Activated T-cell treated with anti-CD3 and anti-CD28 coated beads for 24 hours (primary cell): ENCODE results near the gene ROPN1.
"Not testable (repeated sequence)": the region's sequence is repeated elsewhere in the genome, so short reads cannot be mapped to it uniquely, and the experiment has no call there.

Experiments
- DNase-seq: peaks from one replicate; pipeline ENCODE4 v3.0.0-alpha.2; 2020; ENCODE audit warnings: low read depth

Gene ROPN1

DNA sequence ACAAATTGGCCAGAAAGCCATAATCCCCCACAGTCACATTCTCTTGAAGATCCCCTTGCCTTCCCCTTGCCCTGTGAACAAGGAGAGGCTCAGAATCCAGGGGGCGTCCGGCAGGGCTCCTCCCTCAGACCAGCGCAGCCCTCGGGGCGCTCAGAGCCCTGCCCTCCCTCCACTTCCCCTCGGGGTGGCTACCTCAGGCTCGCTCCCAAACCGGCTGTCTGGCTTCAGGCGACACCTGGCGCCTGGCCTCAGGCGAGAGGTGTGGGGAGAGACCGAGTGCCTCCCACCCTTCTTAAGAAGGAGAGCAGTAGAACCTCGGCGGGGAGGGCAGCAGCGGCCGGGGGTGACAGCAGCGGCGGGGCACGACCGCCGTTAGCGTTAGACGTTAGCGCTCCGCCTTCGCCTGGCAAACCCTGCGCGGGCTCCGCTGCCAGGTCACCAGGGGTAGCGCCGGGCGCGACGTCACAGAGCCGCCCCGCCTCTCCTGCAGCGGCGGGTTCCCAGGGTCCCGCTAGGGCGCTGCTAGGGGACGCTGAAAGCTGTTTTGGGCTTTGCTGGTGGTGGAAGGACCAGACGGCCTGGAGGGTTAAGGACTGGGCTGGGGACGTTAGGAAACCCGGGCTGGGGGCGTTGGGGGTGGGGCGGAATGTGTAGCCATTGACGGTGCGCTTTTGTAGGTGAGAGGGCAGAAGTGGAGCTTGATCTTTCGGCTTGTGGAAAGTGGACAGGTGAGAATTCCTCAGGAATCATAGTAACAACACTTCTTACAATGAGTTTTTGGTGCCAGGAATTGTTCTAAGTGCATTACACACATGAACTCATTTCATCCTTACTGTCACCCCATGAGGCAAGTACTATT lies at the start of gene ROPN1:
Gene ROPN1, minus strand, starts transcription at position 395 of the 859 bp plus-strand sequence. CDS start 11,643 bp downstream, outside the sequence.
- DNase-seq, result not testable (repeated sequence)

DNA sequence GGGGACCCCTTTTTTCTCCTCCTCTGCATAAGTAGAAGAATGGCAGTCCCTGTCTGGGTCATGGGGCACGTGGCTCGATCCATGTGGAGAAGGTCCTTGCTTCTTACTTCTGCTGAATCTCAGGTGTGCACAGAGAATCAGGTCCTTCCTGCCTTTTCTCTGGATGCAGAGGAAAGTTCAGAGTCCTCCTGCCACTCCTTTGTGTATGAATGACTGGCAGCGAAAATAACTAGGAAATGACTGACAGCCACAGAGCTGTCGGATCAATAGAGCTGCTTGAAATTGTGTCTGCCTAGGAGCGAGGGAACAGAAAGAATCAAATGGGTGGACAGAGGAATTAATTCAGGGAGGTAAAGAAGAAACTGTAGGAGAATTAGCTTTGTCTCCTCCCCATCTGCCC lies 49.6 kb upstream of the ROPN1 start:
- DNase-seq, result no peak

DNA sequence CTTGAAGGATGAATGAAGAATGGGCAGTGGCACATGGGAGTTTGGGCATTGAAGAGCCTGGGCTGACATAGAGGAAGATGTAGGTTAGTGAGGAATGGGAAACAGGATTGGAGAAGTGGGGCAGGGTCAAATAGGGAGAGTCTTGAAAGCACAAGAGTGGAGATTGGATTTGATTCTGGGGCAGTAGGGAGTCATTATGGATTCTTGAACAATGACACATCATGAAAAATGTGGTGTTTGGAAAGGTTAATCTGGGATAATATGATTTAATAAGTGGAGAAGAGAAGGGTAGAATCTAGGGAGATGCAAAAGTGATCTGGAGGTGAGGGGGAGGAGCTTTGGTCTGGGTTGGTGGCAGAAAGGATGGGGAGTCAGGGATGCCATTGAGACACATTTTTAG lies 45.4 kb upstream of the ROPN1 start:
- DNase-seq, result no peak

DNA sequence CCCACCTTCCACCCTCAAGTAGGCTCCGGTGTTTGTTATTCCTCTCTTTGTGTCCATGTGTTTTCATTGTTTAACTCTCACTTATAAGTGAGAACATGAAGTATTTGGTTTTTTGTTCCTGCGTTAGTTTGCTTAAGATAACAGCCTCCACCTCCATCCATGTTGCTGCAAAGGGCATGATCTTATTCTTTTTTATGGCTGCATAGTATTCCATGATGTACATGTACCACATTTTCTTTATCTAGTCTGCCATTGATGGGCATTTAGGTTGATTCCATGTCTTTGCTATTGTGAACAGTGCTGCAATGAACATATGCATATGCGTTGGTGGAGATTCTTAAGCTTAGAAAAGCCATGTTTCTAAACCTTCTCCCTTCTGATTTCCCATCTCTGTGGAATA lies 44.3 kb upstream of the ROPN1 start:
- DNase-seq, result not testable (repeated sequence)

DNA sequence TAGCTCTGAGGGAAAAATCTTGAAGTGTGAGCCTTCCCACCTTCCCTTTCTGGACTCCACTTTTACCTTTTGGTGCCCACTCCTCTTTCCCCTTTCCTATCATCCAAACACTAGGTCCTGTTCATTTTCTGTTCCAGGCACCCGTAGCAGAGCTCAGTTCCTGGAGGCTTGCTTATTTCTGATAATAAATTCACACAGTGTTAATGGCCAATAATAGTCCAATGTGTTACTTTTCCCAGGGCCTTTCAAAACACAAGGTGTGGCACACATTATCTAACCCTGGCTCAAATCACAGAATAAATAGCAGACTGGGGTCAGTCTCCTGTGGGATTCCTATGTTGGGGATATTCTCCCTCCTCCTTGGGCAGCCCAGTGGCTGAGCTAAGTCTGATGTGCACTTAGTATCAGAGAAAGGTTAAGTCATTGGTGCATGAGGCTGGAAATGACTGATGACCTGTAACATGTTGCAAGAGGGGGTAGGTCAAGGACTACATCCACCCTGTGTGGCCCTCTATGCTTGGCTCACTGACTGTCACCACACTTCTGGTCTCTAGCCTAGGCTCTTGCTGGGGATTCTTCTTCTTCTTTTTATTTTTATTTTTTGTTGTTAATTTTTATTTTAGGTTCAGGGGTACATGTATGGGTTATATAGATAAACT lies 43.7 kb upstream of the ROPN1 start:
- DNase-seq, result no peak

DNA sequence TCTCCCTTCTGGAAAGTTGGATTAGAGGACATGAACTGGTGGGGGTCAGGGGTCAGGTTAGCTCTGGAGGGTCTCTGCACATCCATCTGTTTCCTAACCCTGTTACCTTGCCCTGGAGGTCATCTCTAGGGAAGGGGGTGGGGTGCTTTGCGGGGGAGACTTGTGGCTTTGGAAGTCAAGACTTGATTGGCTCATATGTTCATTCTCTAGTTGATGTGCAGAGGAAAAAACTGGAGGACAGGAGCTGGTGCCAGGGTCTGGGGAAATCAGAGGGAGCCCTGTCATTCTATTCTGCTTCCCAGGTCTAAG lies 42.9 kb upstream of the ROPN1 start:
- no peak for DNase-seq

DNA sequence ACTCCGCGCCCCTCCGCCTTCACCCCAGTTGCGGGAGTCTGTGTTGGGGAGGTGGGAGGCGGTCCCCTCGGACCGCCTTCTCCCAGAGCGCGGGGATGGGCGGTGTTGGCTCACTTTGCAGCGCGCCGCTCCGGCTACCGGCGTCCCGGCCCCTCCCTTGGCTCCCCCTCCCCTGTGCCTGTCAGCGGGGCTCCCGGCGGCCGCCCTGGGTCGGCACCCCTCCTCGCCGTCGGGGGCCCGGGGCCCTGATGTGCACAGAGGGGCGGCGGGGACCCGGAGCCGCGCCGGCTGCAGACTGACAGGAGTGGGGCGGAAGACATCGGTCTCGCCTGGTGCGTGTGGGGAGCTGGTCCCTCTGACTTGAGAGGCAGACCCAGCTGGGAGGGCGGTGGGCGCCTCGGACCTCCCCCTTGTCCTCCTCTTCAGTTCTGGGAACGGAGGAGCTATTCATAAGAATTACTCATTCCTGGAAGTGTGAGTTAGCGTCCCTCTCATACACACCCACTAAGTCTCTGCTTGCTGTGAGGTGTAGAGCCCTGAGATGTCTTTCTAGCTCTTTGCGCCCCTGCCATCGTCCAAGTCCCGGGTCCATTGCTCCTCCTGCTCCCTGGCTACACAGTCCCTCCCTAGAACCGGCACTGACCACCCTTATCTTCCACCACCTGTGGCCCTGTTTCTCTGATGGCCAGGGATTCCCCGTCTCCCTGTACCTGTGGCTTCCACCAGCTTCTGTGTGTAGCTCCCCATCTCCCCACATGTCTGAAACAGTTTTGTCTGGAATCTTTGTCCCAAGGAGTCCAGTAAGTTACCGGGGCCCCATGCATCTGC lies 42.3 kb upstream of the ROPN1 start:
- DNase-seq, result no peak

DNA sequence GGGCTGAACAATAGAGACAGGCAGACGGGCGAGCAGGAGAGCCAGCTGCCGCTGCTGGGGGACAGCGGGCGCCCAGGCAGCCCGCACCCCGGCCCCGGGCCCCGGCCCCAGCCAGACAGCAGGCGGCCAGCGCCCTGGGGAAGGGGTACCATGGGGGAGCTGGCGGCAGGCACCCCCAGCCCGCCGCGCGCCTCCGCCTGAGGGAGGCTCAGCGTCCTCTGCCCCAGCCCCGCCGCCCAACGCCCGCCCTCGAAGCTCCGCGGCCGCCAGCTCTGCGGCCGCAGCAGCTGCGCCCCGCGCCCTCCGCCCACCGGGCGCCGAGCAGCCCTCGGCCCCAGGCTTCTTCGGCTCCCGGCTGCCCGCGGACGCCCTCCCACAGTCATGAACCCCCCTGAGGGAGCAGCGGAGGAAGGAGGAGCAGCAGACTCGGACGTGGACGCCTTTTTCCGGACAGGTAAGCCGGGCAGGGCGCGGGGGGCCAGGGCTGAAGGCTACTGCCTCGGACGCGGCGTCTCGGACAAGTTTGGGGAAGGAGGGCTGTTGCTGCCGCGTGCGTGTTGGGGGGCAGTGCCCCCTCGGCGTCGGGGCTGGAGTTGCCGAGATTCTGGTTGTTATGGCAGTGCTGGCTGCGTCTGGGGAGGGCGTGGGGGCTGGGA lies 41.6 kb upstream of the ROPN1 start, which contains the start of gene KALRN:
Gene KALRN, plus strand, starts transcription at position 10 of the 656 bp plus-strand sequence.
- DNase-seq, result no peak

DNA sequence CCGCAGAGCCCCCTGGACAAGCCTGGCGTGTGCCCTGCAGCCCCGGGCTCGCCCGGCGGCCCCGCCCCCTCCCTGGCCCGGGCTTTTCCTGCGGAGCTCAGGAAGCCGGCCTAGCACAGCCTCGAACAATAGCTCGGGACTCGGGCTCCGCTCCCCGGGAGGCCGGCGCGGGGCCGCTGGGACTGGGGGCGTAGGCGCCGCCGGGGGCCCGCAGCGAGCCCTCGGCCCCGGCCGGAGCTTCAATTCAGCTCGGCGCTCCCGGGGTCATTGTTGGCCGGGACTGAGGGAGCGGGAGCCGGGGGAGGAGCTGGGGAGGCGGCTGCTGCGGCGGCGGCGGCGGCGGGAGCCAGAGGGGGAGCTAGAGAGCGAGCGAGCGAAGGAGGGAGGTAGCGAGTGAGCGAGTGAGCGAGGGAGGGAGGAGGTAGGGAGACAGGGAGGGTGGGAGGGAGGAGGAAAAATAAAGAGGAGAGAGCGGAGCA lies 41.0 kb upstream of the ROPN1 start:
- peak; percentile 58 for DNase-seq

DNA sequence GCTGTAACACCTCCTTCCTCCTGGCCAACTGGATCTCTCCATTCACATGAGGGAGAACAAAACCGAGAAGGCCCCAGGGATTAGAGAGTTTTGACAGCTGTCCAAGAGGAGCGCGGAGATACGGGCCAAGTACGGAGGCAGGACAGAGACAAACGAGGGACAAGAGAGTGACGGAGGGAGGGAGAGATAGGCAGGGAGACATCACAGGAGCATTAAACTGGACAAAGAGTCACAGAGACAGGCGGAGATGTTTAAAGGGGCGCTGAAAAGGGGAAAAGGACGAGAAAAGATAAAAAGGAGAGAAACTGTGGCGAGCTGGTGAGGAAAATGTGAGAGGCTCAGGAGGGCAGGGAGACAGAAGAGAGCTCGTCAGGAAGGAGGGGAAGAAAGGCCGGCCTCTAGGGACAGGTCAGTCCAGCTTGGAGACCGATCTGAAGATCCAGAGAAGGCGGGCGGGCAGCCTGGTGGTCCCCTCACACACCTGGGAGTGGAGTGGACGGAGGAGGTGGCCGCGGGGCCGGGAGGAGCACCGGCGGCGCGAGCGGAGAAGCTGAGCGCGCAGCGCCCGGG lies 40.5 kb upstream of the ROPN1 start:
- DNase-seq, result no peak

DNA sequence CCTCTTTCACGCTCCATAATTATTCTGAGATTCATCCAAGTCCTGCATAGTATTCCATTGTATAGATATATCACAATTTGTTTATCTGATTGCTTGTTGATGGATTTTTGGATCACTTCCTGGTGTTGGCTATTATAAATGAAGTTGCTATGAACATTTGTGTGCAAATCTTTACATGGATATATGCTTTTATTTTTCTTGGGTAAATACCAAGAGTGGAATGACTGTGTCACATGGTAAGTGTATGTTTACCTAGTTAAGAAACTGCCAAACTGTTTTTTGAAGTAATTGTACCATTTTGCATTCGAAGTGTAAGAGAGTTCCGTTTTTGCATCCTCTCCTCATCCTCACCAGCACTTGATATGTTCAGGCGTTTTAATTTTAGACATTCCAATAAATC lies 34.6 kb upstream of the ROPN1 start:
- DNase-seq, result no peak

DNA sequence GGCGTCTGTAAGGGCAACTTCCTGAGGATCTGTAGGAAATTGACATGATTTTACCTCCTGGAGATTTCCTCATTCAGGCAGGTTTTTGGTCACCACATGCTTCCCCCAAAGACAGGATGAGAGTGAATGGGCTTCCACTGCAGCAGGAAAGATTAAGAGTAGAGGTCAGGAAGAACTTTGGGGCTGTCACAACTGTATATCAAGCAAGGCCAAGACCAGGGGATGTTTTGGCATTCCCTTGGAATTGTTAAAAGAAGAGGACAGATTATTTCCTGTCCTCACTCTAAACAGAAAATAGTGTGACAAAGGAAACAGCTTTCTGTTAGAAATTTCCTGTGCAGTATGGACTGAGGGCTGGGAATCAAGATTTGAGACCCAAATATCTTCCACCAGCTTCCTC lies 31.6 kb upstream of the ROPN1 start:
- not testable (repeated sequence) for DNase-seq

DNA sequence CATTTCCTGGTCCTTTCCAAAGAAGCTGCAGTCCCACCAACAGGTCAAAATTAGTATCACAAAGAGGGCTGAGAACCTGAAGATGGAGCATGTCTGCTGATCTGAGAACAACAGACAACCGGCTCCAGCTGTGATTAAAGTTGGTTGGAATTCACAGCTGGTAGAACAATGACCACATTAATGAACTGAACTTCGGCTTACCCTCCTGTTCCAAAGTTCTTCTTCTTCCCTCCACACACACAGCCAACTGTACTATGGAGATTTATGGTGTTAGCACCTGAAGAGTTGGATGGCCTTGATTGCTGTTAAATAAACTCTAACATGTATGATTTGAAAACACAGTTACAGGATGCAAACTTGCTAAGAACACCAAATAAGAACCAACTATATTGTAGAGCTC lies 27.4 kb upstream of the ROPN1 start:
- no peak for DNase-seq

DNA sequence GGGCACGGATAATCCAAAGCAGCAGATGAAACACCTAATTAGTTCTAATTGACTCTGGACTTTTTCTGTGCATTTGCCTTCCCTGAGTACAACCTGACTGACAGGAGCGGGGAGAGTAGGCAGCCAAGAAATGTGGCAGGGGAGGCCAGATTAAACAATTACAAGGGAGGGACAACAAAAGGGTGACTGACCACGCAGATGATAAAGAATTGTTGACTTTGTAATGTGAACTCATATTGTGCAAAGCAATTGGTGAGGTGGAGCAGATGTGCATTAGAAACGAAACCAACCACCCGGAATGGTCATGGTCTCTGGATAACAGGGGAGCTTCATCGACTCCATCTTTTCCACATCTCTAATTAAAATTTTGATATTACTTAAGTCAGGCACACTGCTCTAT lies 25.6 kb upstream of the ROPN1 start:
- DNase-seq, result not testable (repeated sequence)

DNA sequence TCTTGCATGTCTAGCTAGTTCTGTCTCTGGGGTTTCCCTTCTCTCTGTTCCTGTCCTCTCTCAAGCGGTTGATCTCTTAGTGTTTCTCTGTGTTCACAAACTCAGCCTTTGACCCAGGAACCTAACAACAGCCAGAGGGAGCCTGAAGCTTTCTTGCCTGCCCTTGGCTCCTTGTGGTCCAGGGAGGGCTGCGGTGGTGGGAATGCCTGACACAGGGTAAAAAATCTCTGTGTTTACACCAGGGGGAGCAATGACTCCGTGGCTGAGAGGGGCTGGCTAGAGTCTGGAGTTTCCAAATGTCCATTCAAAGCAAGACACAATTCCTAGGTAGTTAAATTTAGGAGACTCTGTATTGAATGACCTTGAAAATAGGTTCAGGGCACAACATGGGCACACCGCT lies 24.6 kb upstream of the ROPN1 start:
- DNase-seq, result not testable (repeated sequence)

DNA sequence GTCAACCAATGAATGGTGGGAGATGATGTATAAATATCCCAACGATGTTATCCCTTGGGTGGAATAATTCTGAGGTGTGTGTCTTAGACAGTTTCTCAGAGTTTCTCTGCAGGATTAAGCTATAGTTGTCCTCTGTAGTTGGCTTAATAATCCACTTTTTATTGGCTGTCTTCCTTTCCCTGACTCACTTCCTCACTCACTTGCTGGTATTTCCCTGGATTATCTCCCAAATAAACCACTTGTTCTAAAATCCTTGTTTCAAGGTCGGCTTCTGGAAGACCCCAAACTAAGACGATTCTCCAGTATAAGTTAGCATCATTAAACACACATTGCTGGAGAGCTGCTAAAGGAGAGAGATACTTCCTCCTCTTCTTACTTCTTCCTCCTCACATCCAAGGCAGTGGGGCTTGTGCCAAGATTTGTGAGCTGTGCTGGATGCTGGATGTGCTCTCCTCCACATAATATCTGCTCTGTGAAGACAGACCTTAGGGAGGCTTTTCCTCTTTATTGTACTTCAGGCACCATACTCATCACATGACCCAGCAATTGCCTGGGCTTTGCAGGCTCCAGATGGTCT lies 22.5 kb upstream of the ROPN1 start:
- no peak for DNase-seq

DNA sequence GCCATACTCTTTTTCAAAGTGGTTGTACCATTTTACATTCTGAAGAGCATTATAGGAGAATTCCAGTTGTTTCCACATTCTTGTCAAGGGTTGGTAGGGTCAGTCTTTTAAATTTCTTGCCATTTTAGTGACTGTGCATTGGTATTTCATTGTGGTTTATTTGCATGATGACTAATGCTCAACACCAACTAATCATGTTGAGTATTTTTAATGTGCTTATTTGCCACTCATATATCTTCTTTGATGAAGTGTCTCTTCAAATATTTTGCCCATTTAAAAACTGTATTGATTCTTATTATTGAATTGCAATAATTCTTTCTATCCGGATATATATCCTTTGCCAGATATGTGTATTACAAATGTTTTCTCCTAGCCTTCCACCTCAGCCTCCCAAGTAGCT lies 16.4 kb upstream of the ROPN1 start:
- DNase-seq, result not testable (repeated sequence)

DNA sequence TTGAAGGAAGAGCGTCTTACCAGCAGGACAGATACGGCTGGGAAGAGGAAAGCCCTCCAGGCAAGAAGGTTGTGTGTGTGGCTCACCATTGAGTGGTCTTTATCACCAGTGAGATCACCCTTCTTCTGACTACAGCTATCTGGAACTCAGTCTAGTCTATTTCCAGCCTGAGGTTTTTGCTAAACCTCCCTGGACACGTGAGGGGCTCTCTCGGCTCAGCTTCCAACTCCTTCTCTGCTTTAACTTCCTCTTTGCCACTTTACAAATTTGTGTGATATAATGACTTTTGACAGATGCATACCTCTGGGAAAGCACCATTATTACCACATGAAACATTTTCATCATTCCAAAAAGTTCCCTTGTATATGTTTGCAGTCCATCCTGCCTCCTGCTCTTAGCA lies 15.3 kb upstream of the ROPN1 start:
- no peak for DNase-seq

DNA sequence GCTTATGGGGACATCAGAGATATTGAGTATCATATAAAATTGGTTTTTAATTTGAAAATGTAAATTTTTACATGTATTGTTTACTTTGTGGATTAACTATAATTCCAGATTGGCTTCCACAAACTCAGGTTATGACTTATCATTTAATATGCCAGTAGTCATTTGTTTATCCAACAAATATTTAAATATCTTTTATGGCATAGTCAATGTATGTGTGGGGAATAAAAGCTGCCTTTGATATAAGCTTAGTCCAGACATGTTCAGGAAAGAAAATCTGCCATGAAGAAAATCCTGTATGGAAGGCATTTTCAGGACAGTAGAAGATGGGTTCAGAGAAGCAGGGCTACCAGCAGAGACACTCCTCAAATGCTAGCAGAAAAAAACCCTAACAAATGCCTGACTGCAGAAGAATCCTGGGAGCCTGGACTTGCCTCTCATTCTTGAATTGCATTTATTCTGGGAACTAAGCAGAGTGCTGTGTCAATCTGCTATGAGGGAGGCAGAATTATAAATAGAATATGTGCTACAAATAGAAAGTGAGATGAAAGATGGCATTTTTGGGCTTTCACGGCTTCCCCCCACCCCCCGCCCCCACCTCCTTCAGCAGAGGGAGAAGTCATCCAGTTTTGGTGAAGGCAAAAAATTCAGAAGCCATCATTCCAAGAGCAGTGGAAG lies 10.6 kb upstream of the ROPN1 start:
- DNase-seq, result not testable (repeated sequence)

DNA sequence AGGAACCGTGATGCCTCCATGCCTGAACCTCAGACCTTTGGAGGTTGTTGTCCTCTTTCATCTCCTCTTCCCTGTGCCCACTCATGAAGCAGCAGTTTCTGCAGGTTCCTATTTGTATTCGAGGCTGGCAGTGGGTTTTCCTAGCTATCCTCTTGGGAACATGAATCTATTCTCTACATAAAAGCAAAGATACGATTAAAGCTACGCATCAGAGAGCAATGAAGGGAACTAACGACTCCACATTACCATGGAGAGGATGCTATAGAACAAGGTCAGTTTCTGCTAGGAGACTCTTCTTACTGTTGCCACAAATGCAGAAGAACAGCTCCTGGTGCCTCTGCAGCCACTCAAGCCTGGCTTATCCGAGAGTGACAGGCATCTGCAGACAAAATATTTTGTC lies 9.4 kb upstream of the ROPN1 start:
- not testable (repeated sequence) for DNase-seq

DNA sequence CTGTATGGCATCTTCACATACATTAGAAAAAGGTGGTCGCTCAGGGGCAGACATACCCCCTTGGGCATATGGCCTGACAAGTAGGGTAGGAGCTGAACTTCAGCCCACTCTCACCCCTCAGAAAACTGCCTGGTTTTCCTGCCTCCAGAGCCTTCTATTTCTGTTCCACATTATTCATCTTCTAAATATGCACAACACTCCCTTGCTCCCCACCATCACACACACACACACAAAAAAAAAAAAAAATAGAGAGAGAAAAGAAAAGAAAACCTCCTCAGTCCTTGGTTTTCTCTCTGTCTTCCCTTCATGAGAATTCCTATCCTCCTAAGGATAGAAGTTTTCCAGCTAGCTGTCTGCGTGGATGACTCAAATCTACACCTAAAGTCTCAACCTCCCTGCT lies 5.6 kb upstream of the ROPN1 start:
- no peak for DNase-seq
